ENCODE data around the gene TPM1. TPM values are rescaled to one million over a fixed set of nuclear protein-coding genes. Genes with fewer than 3 reads are reported as not detected.
A peak's percentile ranks its signal among the peaks of the same experiment; 100 is the strongest.
"Not testable (repeated sequence)": the region's sequence is repeated elsewhere in the genome, so short reads cannot be mapped to it uniquely, and the experiment has no call there.

The TPM1 gene
- total RNA-seq, 1 experiment from 2014 or later: 242 TPM

DNA sequence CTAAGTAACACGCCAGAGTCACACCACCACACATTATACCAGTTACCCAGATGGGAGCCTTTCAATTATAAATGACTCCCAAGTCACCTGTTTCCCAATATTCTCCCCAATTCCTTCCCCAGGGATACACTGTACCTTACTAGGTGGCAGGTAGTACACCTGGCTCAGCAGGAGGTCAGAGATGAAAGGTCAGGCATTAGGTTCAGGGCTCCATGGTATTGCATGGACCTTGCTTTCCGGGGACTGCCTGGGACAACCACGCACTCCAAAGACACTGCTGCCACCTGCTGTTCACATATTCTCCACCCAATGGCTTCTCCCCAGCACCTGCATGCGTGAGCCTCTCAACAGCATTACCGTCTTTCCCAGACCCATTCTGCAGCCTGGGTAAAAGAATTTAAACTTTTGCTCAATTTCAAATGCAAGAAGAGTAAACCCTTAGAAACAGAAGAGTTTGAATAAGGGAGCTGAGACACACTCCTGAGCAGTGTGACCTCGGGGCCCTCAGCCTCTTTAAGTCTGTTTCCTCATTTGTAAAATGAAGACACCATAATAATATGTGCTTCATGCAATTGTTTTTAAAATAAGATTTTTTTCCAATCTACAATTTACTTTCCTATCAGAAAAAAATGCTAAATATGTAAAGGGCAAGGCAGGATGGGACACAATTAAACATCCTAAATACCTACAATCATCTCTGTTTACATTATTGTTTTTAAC is 51.1 kb downstream of the TPM1 start:
- peak; percentile 77 for DNase-seq (ENCODE audit: low read depth)

DNA sequence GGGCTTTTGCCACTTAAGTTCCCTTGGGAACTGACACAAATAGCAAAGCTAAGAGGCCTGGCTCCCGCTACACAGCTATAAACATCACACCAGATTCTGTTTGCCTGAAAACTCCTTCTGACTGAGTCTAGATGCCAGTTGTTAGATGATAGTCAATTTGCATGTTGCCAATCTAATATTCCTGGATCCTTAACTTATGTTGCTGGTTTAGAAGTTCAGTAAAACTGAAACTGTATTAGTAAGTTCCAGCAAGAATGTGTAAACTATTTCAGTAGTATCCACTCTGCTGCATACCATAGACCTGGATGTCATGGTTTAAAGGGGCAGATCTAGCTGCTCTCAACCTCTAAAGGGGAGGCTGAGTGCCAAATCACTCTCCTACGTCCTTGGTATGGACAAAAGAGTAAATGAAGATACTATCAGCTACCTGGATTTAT is 52.0 kb downstream of the TPM1 start:
- DNase-seq (ENCODE audit: low read depth): peak; percentile 41

DNA sequence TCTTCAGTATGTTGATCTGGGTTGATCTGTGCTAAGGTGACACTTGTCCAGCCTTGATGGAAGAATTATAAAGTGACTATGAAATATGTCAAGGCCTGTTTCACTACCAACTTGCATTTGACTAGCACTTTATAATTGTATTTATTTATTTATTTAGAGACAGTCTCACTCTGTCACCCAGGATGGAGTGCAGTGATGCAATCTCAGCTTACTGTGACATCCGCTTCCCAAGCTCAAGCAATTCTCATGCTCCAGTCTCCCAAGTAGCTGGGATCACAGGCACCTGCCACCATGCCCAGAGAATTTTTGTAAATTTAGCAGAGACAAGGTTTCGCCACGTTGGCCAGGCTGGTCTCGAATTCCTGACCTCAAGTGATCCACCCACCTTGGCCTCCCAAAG is 53.6 kb downstream of the TPM1 start:
- no peak for DNase-seq (ENCODE audit: low read depth)

DNA sequence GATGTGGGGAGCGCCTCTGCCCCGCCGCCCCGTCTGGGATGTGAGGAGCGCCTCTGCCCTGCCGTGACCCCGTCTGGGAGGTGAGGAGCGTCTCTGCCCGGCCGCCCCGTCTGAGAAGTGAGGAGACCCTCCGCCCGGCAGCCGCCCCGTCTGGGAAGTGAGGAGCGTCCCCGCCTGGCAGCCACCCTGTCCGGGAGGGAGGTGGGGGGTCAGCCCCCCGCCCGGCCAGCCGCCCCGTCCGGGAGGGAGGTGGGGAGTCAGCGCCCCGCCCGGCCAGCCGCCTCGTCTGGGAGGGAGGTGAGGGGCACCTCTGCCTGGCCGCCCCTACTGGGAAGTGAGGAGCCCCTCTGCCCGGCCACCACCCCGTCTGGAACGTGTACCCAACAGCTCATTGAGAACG is 56.4 kb downstream of the TPM1 start:
- DNase-seq (ENCODE audit: low read depth): not testable (repeated sequence)

DNA sequence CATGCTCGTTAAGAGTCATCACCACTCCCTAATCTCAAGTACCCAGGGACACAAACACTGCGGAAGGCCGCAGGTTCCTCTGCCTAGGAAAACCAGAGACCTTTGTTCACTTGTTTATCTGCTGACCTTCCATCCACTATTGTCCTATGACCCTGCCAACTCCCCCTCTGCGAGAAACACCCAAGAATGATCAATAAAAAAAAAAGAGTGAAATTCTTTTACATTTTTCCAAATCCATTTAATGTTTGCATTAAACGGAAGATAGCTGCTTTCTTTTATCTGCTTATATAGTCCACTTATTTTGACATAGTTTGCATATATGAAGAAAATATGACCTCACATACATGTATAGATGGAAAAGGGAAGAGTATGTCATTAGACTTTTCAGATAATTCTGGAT is 57.0 kb downstream of the TPM1 start:
- not testable (repeated sequence) for DNase-seq (ENCODE audit: low read depth)

DNA sequence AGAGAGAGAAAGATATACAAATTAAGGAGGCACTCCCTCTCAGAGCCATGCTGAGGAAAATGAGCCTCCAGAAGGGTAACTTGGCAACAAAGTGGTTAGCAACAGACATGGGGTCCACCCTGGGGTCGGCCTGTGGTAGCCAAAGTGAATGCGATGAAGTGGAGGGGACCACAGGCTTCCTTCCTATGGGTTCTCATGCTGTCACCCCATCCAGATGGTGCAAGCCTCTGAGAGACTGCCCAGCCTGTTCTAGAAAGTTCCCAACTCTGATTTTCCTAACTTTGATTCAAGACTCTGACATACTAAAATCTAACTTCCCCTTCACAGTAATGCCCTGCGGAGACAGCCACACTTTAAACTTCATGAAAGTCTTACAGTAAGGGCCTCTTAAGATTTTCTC is 60.9 kb downstream of the TPM1 start:
- DNase-seq (ENCODE audit: low read depth): no peak

DNA sequence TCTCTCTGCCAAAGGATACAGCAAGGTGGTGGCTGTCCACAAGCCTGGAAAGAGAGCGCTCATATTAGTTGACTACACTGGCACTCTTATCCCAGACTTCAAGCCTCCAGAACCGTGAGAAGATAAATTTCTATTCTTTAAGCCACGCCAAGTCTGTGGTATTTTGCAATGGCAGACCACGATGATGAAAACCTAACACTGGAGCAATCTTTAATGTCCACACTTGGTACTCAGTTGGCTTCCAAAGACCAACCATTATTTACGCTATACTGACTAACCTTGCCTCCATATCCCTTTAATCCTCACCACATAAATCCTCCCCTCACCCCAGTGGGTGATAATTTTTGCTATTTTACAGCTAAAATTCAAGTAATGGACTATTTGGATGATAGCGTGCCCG is 62.2 kb downstream of the TPM1 start:
- DNase-seq (ENCODE audit: low read depth): no peak

DNA sequence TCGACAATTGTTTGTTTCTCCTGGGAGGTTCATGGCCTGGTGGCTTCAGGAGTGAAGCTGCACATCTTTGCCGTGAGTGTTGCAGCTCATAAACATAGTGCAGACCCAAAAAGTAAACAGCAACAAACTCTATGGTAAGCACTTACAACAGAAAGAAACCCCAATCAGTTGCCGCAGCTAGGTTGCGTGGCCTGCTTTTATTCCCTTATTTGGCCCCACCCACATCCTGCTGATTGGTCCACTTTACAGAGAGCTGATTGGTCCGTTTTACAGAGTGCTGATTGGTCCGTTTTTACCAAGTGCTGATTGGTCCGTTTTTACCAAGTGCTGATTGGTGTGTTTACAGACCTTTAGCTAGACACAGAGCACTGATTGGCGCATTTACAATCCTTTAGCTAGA is 62.8 kb downstream of the TPM1 start:
- DNase-seq (ENCODE audit: low read depth): not testable (repeated sequence)

DNA sequence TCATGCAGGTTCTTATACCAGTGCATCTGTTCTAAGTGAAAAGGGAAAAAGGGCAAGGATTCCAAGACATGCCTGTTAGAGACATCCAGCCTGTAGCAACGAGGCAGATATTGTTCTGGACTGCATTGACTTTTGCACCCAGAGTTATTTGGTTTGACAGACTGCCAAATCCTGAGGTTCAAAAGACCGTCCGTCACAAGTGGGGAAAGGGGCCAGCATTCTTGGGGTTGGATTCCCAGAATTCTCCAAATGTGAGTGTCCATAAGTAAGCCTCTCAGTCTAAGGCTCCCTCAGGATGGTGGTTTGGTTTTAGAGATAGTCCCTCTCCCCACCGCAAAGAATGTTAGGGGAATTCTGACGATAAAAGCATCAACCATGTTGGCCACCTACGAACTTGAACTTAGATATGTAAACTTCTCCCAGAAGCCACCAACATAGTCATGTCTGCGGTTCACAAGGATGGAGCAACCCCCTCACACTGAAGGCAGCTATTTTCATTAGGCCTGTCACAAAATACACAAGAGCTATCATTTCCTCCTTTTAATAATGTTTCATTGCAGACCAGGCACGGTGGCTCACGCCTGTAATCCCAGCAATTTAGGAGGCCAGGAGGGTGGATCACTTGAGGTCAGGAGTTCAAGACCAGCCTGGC is 65.5 kb downstream of the TPM1 start:
- DNase-seq (ENCODE audit: low read depth): peak; percentile 100

DNA sequence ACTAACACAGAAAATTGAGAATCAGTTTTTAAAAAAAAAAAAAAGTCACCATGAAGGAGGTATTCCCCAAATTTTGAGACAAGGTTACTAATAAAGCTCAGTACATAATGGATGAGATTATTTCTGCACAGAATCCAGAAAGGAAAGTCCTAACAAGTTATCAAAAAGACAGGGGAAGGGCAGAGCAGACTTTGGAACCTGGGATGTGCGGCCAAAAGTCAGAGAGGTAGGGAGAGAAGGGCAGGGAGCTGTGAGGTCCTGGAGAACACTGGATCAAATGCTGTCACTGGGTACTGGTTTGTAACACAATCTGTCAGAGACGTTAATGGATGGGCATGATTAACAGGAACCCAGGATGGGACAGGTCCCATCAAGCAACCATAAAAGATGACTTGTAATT is 67.0 kb downstream of the TPM1 start:
- no peak for DNase-seq (ENCODE audit: low read depth)

DNA sequence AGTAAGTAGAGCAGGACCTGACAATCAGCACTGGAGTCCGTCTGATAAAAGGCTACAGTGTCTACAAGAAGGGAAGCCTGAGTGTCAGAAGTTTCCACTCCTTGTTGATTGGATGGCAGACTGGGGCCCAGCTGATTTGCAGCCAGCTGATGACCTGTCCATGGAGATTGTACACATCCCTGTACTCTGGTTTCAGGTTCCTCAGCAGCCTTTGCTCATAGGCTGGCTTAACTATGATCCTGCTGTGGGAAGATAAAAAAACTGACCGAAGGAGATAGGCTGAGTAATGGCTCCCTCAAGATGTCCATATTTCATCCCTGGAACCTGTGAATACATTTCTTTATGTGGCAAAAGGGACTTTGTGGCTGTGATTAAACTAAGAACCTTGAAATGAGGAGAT is 67.4 kb downstream of the TPM1 start:
- no peak for DNase-seq (ENCODE audit: low read depth)

DNA sequence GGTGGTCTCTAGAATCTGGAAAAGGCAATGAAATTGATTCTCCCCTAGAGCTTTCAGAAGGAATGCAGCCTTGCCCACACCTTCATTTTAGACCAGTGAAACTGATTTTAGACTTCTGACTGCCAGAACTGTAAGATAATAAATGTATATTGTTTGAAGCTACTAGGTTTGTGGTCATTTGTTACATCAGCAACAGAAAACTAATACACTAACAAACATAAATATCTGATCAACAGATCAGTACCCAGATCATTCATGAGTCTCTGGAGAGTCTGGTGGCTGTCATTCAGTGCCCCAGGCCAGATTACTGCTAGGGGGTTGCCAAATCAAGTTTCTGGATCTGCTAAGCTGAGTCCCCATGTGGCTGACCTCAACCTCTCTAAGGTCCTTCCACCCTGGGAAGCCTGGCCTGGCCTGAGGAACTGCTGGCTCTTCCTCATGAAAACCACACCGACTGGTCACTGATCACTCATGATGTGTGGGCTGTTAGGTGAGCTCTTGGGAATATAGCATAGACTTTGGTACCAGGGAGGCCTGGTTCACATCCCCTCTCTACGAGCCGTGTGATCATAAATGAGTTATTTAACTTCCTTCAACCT is 68.0 kb downstream of the TPM1 start:
- no peak for DNase-seq (ENCODE audit: low read depth)

DNA sequence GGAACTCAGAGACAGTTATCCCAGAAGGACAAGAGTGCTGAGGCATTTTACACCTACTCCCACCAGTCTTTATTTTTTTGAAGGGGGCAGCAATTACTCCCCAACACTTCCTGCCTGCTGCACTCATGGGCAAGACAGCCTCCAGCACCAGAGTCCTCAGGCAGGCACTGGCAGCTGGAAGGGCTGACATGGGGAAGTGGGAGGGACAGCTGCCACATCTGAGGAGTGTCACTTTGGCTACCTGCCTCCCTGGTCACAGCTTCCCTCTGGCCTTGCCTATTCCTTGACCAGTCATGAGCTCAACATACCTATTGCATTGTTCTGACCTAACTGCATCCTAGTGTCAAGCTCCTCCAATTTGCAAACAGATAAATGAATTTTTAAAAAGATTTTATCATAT is 68.9 kb downstream of the TPM1 start:
- DNase-seq (ENCODE audit: low read depth): no peak

DNA sequence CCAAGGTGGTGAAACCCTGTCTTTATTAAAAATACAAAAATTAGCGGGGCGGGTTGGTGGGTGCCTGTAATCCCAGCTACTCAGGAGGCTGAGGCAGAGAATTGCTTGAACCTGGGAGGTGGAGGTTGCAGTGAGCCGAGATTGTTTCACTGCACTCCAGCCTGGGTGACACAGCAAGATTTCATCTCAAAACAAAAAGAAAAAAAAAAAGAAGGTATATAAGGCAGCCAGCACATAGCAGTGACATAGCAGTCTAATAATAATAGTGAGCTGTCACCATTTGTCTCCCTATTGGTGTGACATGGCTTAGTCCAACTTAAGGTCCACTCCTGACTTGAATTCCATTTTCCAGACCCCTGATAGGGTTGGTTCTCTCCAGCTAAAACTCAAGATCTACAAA is 70.3 kb downstream of the TPM1 start:
- no peak for DNase-seq (ENCODE audit: low read depth)

DNA sequence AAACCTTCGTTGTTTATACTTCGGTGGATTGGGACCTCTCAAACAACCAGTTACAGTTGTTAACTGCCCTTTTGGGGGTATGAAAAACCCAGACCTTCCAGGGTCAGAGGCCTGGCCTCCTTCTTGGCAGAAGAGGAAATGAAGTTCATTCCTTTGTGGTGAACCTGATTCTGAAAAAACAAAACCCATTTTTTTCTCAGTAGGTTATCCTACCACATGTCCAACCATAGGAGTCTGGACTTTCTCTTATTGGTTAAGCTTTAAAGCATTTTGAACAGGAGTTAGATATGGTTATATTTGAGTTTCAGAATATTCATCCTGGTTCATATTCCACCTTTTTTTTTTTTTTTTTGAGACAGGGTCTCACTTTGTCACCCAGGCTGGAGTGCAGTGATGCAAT is 71.9 kb downstream of the TPM1 start:
- DNase-seq (ENCODE audit: low read depth): peak; percentile 46

Other genes starting within 250 kb of the TPM1 start
- gene LACTB, start 79.1 kb downstream of the TPM1 start, total RNA-seq (2014; rRNA removed; shearing (Covaris generic)): 17.8 and 18.6 TPM in 2 replicates
- 366 and 380 TPM in 2 replicates for gene RPS27L, start 114.7 kb downstream of the TPM1 start, total RNA-seq (2014; rRNA removed; shearing (Covaris generic))
- gene RAB8B, start 146.9 kb downstream of the TPM1 start, total RNA-seq (2014; rRNA removed; shearing (Covaris generic)): 10.8 and 15.7 TPM in 2 replicates
- 3.2 and 4.9 TPM in 2 replicates for gene APH1B, start 234.9 kb downstream of the TPM1 start, total RNA-seq (2014; rRNA removed; shearing (Covaris generic))